Mesodermal cell (in vitro differentiated cells): Measurements from ENCODE around the gene BAZ2B.

ENCODE experiments used
- H3K27ac ChIP-seq: 2 replicates; pipeline ENCODE4 v1.7.0; 2013; ENCODE audit warnings: mild to moderate bottlenecking, low read depth, low read length, moderate library complexity; ENCODE audit not compliant: severe bottlenecking
- H3K36me3 ChIP-seq: 2 replicates; pipeline ENCODE4 v1.7.1; 2013; ENCODE audit warnings: mild to moderate bottlenecking, low read length, moderate library complexity; ENCODE audit not compliant: control insufficient read depth, insufficient read depth
- H3K4me1 ChIP-seq: one replicate; pipeline ENCODE4 v1.7.1; 2013; ENCODE audit warnings: mild to moderate bottlenecking, low read length; ENCODE audit not compliant: insufficient read depth, control insufficient read depth, poor library complexity, severe bottlenecking
- H3K4me3 ChIP-seq: 2 replicates; pipeline ENCODE4 v1.7.0; 2013; ENCODE audit warnings: low read length, control low read depth, mild to moderate bottlenecking; ENCODE audit not compliant: insufficient read depth, poor library complexity, severe bottlenecking; ENCODE audit errors: extremely low read depth
- H3K9me3 ChIP-seq: 2 replicates; pipeline ENCODE4 v1.7.1; 2013; ENCODE audit warnings: mild to moderate bottlenecking, low read length, moderate library complexity; ENCODE audit not compliant: control insufficient read depth
- WGBS, 2 experiments: methylation state at CpG; one replicate each; pipeline ENCODE4 v1.1.5; 2013; ENCODE audit warnings: missing lambda C conversion rate in 2 of 2; ENCODE audit not compliant: insufficient coverage in 2 of 2; 5-methylcytosine and 5-hydroxymethylcytosine counted together

BAZ2B gene

GRCh38 chr2:159555651-159556392, 60.5 kb downstream of the BAZ2B start:
- H3K36me3 ChIP-seq, result no peaks in the 10 kb centered on the region
- no peaks in the 10 kb centered on the region for H3K4me1 ChIP-seq
- 100% methylated on average over 1 of the region's 4 CpGs; no CpG with 5 or more reads in 1 of the 2 experiments for WGBS, 2 experiments
- no peak overlapping the region for H3K4me3 ChIP-seq
- H3K27ac ChIP-seq, result no peak overlapping the region
- no peaks in the 10 kb centered on the region for H3K9me3 ChIP-seq

- no peak overlapping the region for H3K4me3 ChIP-seq
- H3K4me1 ChIP-seq, result peaks cover 14% of the 10 kb centered on the region
- WGBS, 2 experiments, result 89 to 92% methylated on average over 1 of the region's 1 CpG
- H3K9me3 ChIP-seq, result no peaks in the 10 kb centered on the region
- H3K27ac ChIP-seq, result no peak overlapping the region
- H3K36me3 ChIP-seq, result peaks cover 5% of the 10 kb centered on the region
Observed at GRCh38 chr2:159553727-159554126, 62.6 kb downstream of the BAZ2B start.

DNA sequence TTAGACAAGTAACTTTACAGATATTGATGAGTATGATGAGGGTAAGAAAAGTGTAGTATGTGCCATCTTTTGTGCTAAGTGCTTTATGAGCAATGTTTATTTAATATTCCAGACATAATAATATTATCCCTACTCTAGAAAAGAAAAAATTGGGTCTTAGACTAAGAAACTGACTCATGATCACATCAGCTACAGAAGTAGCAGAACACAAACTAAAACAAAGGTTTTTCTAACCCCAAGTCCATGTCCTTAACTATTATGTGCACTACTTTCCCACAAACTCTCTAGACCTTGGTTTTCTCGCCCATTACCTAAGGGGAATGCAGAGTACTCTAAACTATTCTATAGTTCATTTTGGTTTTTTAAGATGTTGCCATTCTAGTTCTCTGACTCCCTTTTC, 64.5 kb downstream of the BAZ2B start:
- Histone ChIP-seq H3K9me3 (no peaks in the 10 kb centered on the region), H3K27ac (no peak overlapping the region), H3K4me3 (no peak overlapping the region), H3K36me3 (peaks cover 5% of the 10 kb centered on the region), H3K4me1 (peaks cover 14% of the 10 kb centered on the region)
- WGBS, 2 experiments, result no CpG with 5 or more reads among the region's 1 CpG

GRCh38 chr2:159550231-159550630, 66.1 kb downstream of the BAZ2B start:
- no peaks in the 10 kb centered on the region for H3K9me3 ChIP-seq
- no peak overlapping the region for H3K27ac ChIP-seq
- H3K4me1 ChIP-seq, result peaks cover 14% of the 10 kb centered on the region
- no CpG with 5 or more reads among the region's 2 CpGs for WGBS, 2 experiments
- peaks cover 5% of the 10 kb centered on the region for H3K36me3 ChIP-seq
- H3K4me3 ChIP-seq, result no peak overlapping the region

- WGBS, 2 experiments, result 72 to 87% methylated on average over 3 of the region's 6 CpGs
- H3K9me3 ChIP-seq, result no peaks in the 10 kb centered on the region
- H3K36me3 ChIP-seq, result peaks cover 5% of the 10 kb centered on the region
- H3K4me3 ChIP-seq, result no peak overlapping the region
- peak overlapping the region; percentile 39 for H3K27ac ChIP-seq
- H3K4me1 ChIP-seq, result peaks cover 14% of the 10 kb centered on the region
Observed at GRCh38 chr2:159549234-159549633, 67.1 kb downstream of the BAZ2B start.

GRCh38 chr2:159546716-159547430, 69.5 kb downstream of the BAZ2B start:
- no peak overlapping the region for H3K27ac ChIP-seq
- WGBS, 2 experiments, result no CpG with 5 or more reads among the region's 3 CpGs

GRCh38 chr2:159546039-159546438, 70.3 kb downstream of the BAZ2B start:
- Histone ChIP-seq H3K9me3 (no peaks in the 10 kb centered on the region), H3K4me1 (peaks cover 14% of the 10 kb centered on the region), H3K36me3 (peaks cover 20% of the 10 kb centered on the region), H3K27ac (no peak overlapping the region), H3K4me3 (no peak overlapping the region)
- WGBS, 2 experiments, result 69 to 84% methylated on average over 2 of the region's 9 CpGs

More at GRCh38 chr2:159546716-159547430, 69.5 kb downstream of the BAZ2B start:
- peaks cover 15% of the 10 kb centered on the region for H3K36me3 ChIP-seq
- H3K4me3 ChIP-seq, result no peak overlapping the region
- no peaks in the 10 kb centered on the region for H3K9me3 ChIP-seq
- H3K4me1 ChIP-seq, result peaks cover 14% of the 10 kb centered on the region

GRCh38 chr2:159545085-159545484, 71.3 kb downstream of the BAZ2B start:
- H3K9me3 ChIP-seq, result no peaks in the 10 kb centered on the region
- no CpG with 5 or more reads among the region's 1 CpG for WGBS, 2 experiments
- H3K4me3 ChIP-seq, result no peak overlapping the region
- peaks cover 20% of the 10 kb centered on the region for H3K36me3 ChIP-seq
- peaks cover 12% of the 10 kb centered on the region for H3K4me1 ChIP-seq
- no peak overlapping the region for H3K27ac ChIP-seq

DNA sequence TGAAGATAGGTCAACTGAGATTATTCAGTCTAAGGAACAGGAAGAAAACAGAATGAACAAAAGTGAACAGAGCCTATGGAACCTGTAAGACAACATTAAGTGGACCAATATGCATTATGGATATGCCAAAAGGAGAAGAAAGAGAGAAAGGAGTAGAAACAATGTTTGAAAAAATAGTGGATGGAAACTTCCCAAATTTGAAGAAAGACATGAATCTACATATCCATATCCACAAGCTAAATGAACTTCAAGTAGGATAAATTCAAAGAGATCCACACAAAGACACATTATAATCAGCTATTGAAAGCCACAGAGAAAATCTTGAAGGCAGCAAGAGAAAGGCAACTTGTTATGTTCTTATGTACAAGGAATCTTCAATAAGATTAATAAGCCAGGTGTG, 74.2 kb downstream of the BAZ2B start:
- Histone ChIP-seq H3K36me3 (peaks cover 26% of the 10 kb centered on the region), H3K27ac (no peak overlapping the region), H3K4me1 (no peaks in the 10 kb centered on the region), H3K9me3 (no peaks in the 10 kb centered on the region), H3K4me3 (no peak overlapping the region)

DNA sequence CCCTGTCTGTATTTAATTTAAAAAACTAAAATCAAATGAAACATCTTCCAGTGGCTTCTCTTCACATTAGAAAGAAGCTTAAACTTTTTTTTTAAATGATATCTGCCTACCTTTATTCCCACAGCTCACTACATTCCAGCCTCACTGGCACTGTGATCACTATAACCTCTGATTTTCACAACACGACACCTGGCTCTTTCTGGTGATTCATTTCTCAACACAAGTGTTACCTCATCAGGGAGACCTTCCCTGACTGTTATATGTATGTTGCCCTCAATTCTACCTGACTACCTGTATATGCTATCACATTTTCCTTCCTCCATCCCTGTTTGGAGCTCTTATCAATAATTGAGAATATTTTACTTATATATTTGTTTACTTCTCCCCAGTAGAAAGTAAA, 76.6 kb downstream of the BAZ2B start:
- no peaks in the 10 kb centered on the region for H3K4me1 ChIP-seq
- 100% methylated on average over 1 of the region's 1 CpG for WGBS, 2 experiments
- H3K36me3 ChIP-seq, result peaks cover 26% of the 10 kb centered on the region
- H3K9me3 ChIP-seq, result no peaks in the 10 kb centered on the region
- H3K4me3 ChIP-seq, result no peak overlapping the region
- no peak overlapping the region for H3K27ac ChIP-seq

DNA sequence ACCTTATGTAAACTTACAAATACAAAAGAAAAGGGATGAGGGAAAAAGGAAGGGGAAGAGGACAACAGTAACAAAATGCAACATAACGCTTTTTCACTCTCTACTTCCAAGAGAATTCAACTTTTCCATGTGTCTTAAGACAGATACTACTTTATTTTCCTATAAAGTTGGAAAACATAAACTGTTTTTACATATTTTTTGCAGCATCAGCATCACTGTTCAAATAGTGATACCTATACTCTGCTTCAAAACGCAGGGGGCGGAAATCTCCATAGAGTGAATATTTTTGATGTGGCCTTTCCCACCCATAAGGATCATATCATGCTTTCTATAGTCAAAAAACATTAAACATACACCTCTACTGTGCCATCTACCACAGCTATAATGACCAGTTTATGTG, 77.5 kb downstream of the BAZ2B start:
- WGBS, 2 experiments, result 100% methylated on average over 2 of the region's 3 CpGs; no CpG with 5 or more reads in 1 of the 2 experiments
- no peaks in the 10 kb centered on the region for H3K4me1 ChIP-seq
- H3K36me3 ChIP-seq, result peaks cover 26% of the 10 kb centered on the region
- no peaks in the 10 kb centered on the region for H3K9me3 ChIP-seq
- no peak overlapping the region for H3K4me3 ChIP-seq
- no peak overlapping the region for H3K27ac ChIP-seq
